Mesenchymal stem cell (in vitro differentiated cells and primary cell): ENCODE measurements around the gene SMG5.

Experiments
- DNase-seq: peaks from one replicate; pipeline ENCODE4 v3.0.0-alpha.2; 2013
- H2AFZ ChIP-seq: one replicate; pipeline ENCODE4 v1.6.1; 2013; ENCODE audit warnings: low read depth, mild to moderate bottlenecking, control low read depth, inconsistent platforms, low read length, moderate library complexity
- H2AK5ac ChIP-seq: 2 replicates; pipeline ENCODE4 v1.6.1; 2013; ENCODE audit warnings: low read length, moderate library complexity, mild to moderate bottlenecking, inconsistent platforms; ENCODE audit not compliant: severe bottlenecking
- H2BK120ac ChIP-seq: one replicate; pipeline ENCODE4 v1.6.1; 2013; ENCODE audit warnings: low read depth, mild to moderate bottlenecking, inconsistent platforms, low read length, moderate library complexity
- H2BK12ac ChIP-seq, 2 experiments: one replicate each; pipeline ENCODE4 v1.6.1; 2013; ENCODE audit warnings: inconsistent platforms in 2 of 2, low read length in 2 of 2, mild to moderate bottlenecking in 2 of 2, moderate library complexity in 2 of 2, control low read depth in 1 of 2
- H2BK15ac ChIP-seq: one replicate; pipeline ENCODE4 v1.6.1; 2013; ENCODE audit warnings: mild to moderate bottlenecking, low read depth, inconsistent platforms; ENCODE audit not compliant: poor library complexity, severe bottlenecking
- H2BK5ac ChIP-seq: 2 replicates; pipeline ENCODE4 v1.6.1; 2013; ENCODE audit warnings: low read depth, mild to moderate bottlenecking, low read length, control low read depth, inconsistent platforms; ENCODE audit not compliant: poor library complexity, severe bottlenecking
- H3K14ac ChIP-seq, 2 experiments: one replicate each; pipeline ENCODE4 v1.6.1; 2013; ENCODE audit warnings: inconsistent platforms in 2 of 2, low read length in 2 of 2, control low read depth in 1 of 2, mild to moderate bottlenecking in 1 of 2, moderate library complexity in 1 of 2
- H3K18ac ChIP-seq, 2 experiments: one replicate each; pipeline ENCODE4 v1.6.1; 2013; ENCODE audit warnings: inconsistent platforms in 2 of 2, low read length in 2 of 2, control low read depth in 1 of 2, low read depth in 1 of 2, mild to moderate bottlenecking in 1 of 2
- H3K23ac ChIP-seq, 2 experiments: one replicate each; pipeline ENCODE4 v1.6.1; 2013; ENCODE audit warnings: inconsistent platforms in 2 of 2, low read length in 2 of 2, mild to moderate bottlenecking in 2 of 2, moderate library complexity in 2 of 2, control low read depth in 1 of 2
- H3K27ac ChIP-seq: 2 replicates; pipeline ENCODE4 v1.5.1; 2013; ENCODE audit warnings: mild to moderate bottlenecking, moderate library complexity, low read length, control low read depth, inconsistent platforms; ENCODE audit not compliant: poor library complexity, severe bottlenecking
- H3K27me3 ChIP-seq, 2 experiments: 2 replicates each; pipeline versions ENCODE4 v1.6.1 to v1.7.0; 2013; ENCODE audit warnings: low read length in 2 of 2, mild to moderate bottlenecking in 2 of 2, moderate library complexity in 2 of 2, control low read depth in 1 of 2, inconsistent platforms in 1 of 2; ENCODE audit not compliant: control insufficient read depth in 1 of 2, insufficient read depth in 1 of 2
- H3K36me3 ChIP-seq, 2 experiments: 2 replicates each; pipeline versions ENCODE4 v1.6.1 to v1.7.0; 2013; ENCODE audit warnings: low read length in 2 of 2, control low read depth in 1 of 2, inconsistent platforms in 1 of 2, low read depth in 1 of 2, mild to moderate bottlenecking in 1 of 2; ENCODE audit not compliant: insufficient read depth in 2 of 2, control insufficient read depth in 1 of 2
- H3K4ac ChIP-seq, 2 experiments: one replicate each; pipeline ENCODE4 v1.6.1; 2013; ENCODE audit warnings: inconsistent platforms in 2 of 2, low read length in 2 of 2, mild to moderate bottlenecking in 2 of 2, moderate library complexity in 2 of 2, control low read depth in 1 of 2, low read depth in 1 of 2
- H3K4me1 ChIP-seq: 2 replicates; pipeline ENCODE4 v1.6.1; 2013; ENCODE audit warnings: low read depth, low read length, control low read depth; ENCODE audit not compliant: control insufficient read depth, insufficient read depth
- H3K4me2 ChIP-seq: 2 replicates; pipeline ENCODE4 v1.6.1; 2013; ENCODE audit warnings: low read length, mild to moderate bottlenecking, inconsistent platforms; ENCODE audit not compliant: poor library complexity, severe bottlenecking
- H3K4me3 ChIP-seq, 2 experiments: 2 replicates each; pipeline versions ENCODE4 v1.5.1 to v1.7.0; 2013; ENCODE audit warnings: low read length in 2 of 2, mild to moderate bottlenecking in 2 of 2, control low read depth in 1 of 2, low read depth in 1 of 2; ENCODE audit not compliant: insufficient read depth in 1 of 2
- H3K79me1 ChIP-seq: replicated peaks from 2 replicates; pipeline ENCODE4 v1.6.1; 2013; ENCODE audit warnings: mild to moderate bottlenecking, control low read depth, low read length, inconsistent platforms; ENCODE audit not compliant: poor library complexity, severe bottlenecking
- H3K9ac ChIP-seq: 2 replicates; pipeline ENCODE4 v1.7.0; 2013; ENCODE audit warnings: mild to moderate bottlenecking, low read length, moderate library complexity
- H3K9me3 ChIP-seq: 2 replicates; pipeline ENCODE4 v1.7.0; 2013; ENCODE audit warnings: mild to moderate bottlenecking, low read length; ENCODE audit not compliant: control insufficient read depth
- H4K8ac ChIP-seq: one replicate; pipeline ENCODE4 v1.6.1; 2013; ENCODE audit warnings: inconsistent platforms, mild to moderate bottlenecking, low read length, moderate library complexity
- H4K91ac ChIP-seq: one replicate; pipeline ENCODE4 v1.6.1; 2013; ENCODE audit warnings: mild to moderate bottlenecking, low read length, inconsistent platforms
- WGBS: methylation state at CpG from one replicate; pipeline ENCODE4 v1.1.7; 2013; ENCODE audit warnings: mixed read lengths; 5-methylcytosine and 5-hydroxymethylcytosine counted together

Gene SMG5

DNA sequence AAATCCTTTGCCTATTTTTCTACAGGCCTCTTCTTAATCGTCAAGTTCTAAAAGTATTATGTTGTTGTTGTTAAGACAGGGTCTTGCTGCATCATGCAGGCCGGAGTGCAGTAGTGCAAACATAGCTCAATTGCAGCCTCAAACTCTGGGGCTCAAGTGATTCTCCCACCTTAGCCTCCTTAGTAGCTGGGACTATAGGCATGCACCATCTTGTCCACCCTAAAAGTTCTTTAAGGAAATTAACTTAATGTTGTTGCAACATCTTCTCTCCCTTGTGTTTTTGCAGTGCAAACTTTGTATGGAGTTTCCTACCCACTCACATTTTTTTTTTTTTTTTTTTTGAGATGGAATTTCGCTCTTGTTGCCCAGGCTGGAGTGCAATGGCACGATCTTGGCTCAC, 20.6 kb upstream of the SMG5 start:
- no peak for DNase-seq
- Histone ChIP-seq H3K27ac (no peak overlapping the region), H2BK15ac (no peak overlapping the region), H3K14ac (no peak overlapping the region), H3K9me3 (no peaks in the 10 kb centered on the region), H4K8ac (no peak overlapping the region), H3K79me1 (no peaks in the 10 kb centered on the region), H2BK12ac (no peak overlapping the region), H2BK120ac (no peak overlapping the region), H3K4me2 (no peak overlapping the region), H3K4me3 (no peak overlapping the region), H3K18ac (no peak overlapping the region), H2AK5ac (no peak overlapping the region), H2AFZ (no peak overlapping the region), H3K36me3 (peaks cover 23 to 43% of the 10 kb centered on the region in 2 experiments), H2BK5ac (no peak overlapping the region), H3K4ac (no peak overlapping the region), H4K91ac (no peak overlapping the region), H3K27me3 (no peaks in the 10 kb centered on the region), H3K9ac (no peak overlapping the region), H3K23ac (no peak overlapping the region), H3K4me1 (no peaks in the 10 kb centered on the region)
- 100% methylated on average over 1 of the region's 4 CpGs for WGBS

DNA sequence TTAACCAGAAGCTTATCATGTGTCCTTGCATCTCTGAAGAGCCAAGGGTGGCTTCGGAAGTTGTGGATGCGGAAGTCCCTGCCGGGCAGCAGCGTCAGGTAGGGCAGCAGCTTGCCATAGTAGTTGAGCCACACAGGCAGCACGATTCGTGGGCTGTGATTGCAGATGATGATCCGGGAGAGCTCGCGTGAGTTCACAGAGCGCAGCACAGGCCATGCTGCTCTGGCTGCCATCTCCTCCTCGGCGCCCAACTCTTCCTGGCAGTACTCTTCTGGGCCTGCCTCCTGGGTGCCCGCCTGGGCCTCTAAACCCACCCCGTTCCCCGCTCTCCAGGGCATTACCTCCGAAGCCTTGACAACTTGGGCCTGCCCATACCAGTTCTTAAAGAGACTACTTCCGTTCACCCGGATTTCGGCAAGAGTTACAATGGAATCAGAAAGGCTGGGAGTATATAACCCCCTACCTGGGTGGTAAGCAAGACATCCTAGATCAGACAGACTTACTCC, 16.3 kb upstream of the SMG5 start, which contains the start of gene VHLL:
Gene VHLL (minus strand): TSS at position 456 of the 506 bp plus-strand sequence. CDS start 118 bp downstream, at position 338.
- H3K23ac ChIP-seq: no peak within 1 kb of the TSS
- no peak within 1 kb of the TSS for H2AFZ ChIP-seq
- no peak within 1 kb of the TSS for H2BK120ac ChIP-seq
- H3K9me3 ChIP-seq: no peaks in the 10 kb centered on the region
- peaks cover 12% of the 10 kb centered on the region for H3K79me1 ChIP-seq
- H3K4me1 ChIP-seq: peaks cover 7% of the 10 kb centered on the region
- no peak within 1 kb of the TSS for H3K9ac ChIP-seq
- no peak within 1 kb of the TSS for H2BK15ac ChIP-seq
- no peak within 1 kb of the TSS for H2AK5ac ChIP-seq
- no peak within 1 kb of the TSS for H4K8ac ChIP-seq
- H3K4ac ChIP-seq: no peak within 1 kb of the TSS
- no peak within 1 kb of the TSS for H2BK5ac ChIP-seq
- H3K27me3 ChIP-seq: no peaks in the 10 kb centered on the region
- no peak within 1 kb of the TSS for H3K14ac ChIP-seq
- H2BK12ac ChIP-seq: no peak within 1 kb of the TSS
- H3K18ac ChIP-seq: no peak within 1 kb of the TSS
- H3K4me2 ChIP-seq: no peak within 1 kb of the TSS
- no peak within 1 kb of the TSS for H3K27ac ChIP-seq
- WGBS: 95% methylated on average over 19 of the region's 19 CpGs
- no peak within 1 kb of the TSS for H3K4me3 ChIP-seq
- H4K91ac ChIP-seq: peak within 1 kb of the TSS; percentile 60
- DNase-seq: no peak
- H3K36me3 ChIP-seq: peaks cover 4 to 15% of the 10 kb centered on the region in 2 experiments

DNA sequence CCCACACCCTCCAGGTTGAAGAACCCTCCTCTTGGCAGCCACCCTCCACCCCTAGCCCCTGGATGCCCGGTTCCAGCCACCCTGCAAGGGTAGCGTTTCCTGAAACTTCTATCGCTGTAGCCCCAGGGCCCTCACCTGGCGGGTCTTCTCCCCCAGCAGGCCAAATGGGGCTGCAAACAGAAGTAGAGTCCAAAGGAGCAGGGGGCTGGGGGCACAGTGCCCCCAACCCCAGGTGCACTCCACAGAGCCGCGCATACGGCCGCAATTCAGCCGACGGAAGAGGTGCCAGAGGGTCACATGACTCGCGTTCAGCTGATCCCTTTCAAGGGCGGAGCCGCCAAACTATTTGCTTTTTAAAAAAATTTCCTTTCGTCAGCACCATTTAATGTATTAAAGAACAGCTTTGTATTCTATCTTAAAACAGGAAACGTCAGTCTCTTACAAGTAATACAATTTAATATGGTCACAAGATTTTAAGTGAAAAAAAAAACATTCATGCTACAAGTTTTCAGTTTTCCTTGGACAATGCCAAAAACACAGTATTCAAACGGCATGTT, 12.8 kb upstream of the SMG5 start, which contains the start of gene GLMP:
Gene GLMP (minus strand): TSS at position 289 of the 557 bp plus-strand sequence. CDS start 34 bp downstream, at position 255.
- H3K18ac ChIP-seq: peak within 1 kb of the TSS; percentile 81 to 87
- no peak within 1 kb of the TSS for H3K27ac ChIP-seq
- peak within 1 kb of the TSS in 1 of 2 experiments; percentile 85 for H3K14ac ChIP-seq
- peak within 1 kb of the TSS; percentile 93 for H2AK5ac ChIP-seq
- H3K4me2 ChIP-seq: peak within 1 kb of the TSS; percentile 77
- H2AFZ ChIP-seq: peak within 1 kb of the TSS; percentile 60
- peak within 1 kb of the TSS; percentile 97 for H3K9ac ChIP-seq
- no peaks in the 10 kb centered on the region for H3K9me3 ChIP-seq
- WGBS: 17% methylated on average over 13 of the region's 17 CpGs
- peak within 1 kb of the TSS; percentile 22 to 42 for H2BK12ac ChIP-seq
- H3K4ac ChIP-seq: peak within 1 kb of the TSS; percentile 66 to 90
- H3K4me1 ChIP-seq: peaks cover 18% of the 10 kb centered on the region
- H3K23ac ChIP-seq: peak within 1 kb of the TSS in 1 of 2 experiments; percentile 23
- H4K8ac ChIP-seq: peak within 1 kb of the TSS; percentile 94
- H3K27me3 ChIP-seq: no peaks in the 10 kb centered on the region
- peaks cover 20% of the 10 kb centered on the region for H3K79me1 ChIP-seq
- H3K36me3 ChIP-seq: peaks cover 18 to 25% of the 10 kb centered on the region in 2 experiments
- peak; percentile 63 for DNase-seq
- peak within 1 kb of the TSS; percentile 62 for H2BK15ac ChIP-seq
- H3K4me3 ChIP-seq: peak within 1 kb of the TSS; percentile 78 to 98
- peak within 1 kb of the TSS; percentile 22 for H2BK5ac ChIP-seq
- peak within 1 kb of the TSS; percentile 57 for H4K91ac ChIP-seq
- peak within 1 kb of the TSS; percentile 39 for H2BK120ac ChIP-seq

DNA sequence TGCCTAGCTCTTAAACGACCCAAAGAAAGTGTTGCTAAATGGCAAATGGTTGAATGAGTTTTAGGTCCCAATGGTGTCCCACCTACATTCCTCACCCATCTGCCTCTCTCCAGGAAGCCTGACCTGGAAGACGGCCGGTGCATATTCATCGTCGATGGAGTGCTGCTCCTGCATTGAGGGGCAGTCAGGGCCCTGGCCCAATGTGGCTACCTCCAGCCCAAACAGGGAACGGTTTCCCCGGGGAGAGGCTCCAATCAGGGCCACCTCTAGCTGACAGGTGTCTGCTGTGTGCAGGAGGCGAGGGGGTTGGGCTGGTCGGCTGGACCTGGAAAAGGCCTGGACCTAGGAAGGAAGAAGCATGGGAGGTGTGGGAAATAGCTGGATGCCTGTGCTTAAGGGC, 11.3 kb upstream of the SMG5 start:
- Histone ChIP-seq H3K18ac (no peak overlapping the region), H3K9me3 (no peaks in the 10 kb centered on the region), H2BK120ac (no peak overlapping the region), H3K79me1 (peaks cover 21% of the 10 kb centered on the region), H3K36me3 (peaks cover 18 to 34% of the 10 kb centered on the region in 2 experiments), H2BK5ac (no peak overlapping the region), H3K9ac (peak overlapping the region; percentile 97), H3K4ac (no peak overlapping the region), H3K27ac (no peak overlapping the region), H3K27me3 (no peaks in the 10 kb centered on the region), H3K4me3 (no peak overlapping the region), H3K4me2 (no peak overlapping the region), H2BK15ac (no peak overlapping the region), H4K91ac (no peak overlapping the region), H3K23ac (no peak overlapping the region), H2AFZ (no peak overlapping the region), H3K4me1 (peaks cover 18% of the 10 kb centered on the region), H2BK12ac (no peak overlapping the region), H2AK5ac (no peak overlapping the region), H3K14ac (no peak overlapping the region), H4K8ac (no peak overlapping the region)
- DNase-seq: no peak
- WGBS: 98% methylated on average over 8 of the region's 9 CpGs
